Measurements from ENCODE around the gene GALT. TPM values are rescaled to one million over a fixed set of nuclear protein-coding genes. Genes with fewer than 3 reads are reported as not detected.

The GALT gene
- total RNA-seq, 1 donor from 2014 or later = 48.9 TPM

DNA sequence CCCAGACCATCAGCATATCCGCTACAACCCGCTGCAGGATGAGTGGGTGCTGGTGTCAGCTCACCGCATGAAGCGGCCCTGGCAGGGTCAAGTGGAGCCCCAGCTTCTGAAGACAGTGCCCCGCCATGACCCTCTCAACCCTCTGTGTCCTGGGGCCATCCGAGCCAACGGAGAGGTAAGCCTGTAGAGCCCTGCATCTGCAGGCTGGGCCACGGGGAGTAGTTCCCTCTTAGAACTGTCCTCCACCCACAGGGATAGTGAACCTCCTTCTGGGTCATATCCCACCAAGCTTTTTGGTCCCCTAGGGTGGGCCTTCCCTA is 569 bp downstream of the GALT start:
- DNase-seq (ENCODE audit: low spot score) (no peak), ATAC-seq (no peak)
- intact Hi-C loops (cut with DNase I) = no loop called here

GRCh38 chr9:34647651-34648050 is 1.2 kb downstream of the GALT start:
- no peak for DNase-seq (ENCODE audit: low spot score)
- no peak for ATAC-seq
- intact Hi-C loops (cut with DNase I) = no loop called here

GRCh38 chr9:34648673-34649072 is 2.2 kb downstream of the GALT start:
- DNase-seq (ENCODE audit: low spot score) (no peak), ATAC-seq (no peak)
- intact Hi-C loops (cut with DNase I) = no loop called here

GRCh38 chr9:34650816-34651215 is 4.3 kb downstream of the GALT start:
- intact Hi-C loops (cut with DNase I) = no loop called here
- ATAC-seq = no peak
- no peak for DNase-seq (ENCODE audit: low spot score)

DNA sequence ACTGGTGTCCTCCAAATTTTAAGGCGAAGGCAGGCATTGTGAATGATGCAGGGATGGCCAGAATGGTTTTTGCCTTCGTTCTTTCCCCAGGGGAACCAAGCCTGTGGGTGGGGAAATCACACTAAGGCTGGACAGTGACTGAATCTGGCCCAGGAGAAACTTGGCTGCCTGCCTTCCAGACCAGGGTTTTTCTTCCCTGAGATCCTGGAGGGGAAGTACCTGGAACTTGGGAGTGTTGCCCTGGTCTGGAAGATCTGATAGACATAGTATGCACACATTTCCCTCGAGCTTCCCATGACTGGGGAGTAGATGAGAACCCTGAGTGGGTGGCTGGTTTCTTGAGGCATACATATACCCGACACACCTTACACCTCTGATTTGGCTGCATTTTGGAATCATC is 4.8 kb downstream of the GALT start:
- intact Hi-C loops (cut with DNase I) = no loop called here
- DNase-seq (ENCODE audit: low spot score) (no peak), ATAC-seq (no peak)

GRCh38 chr9:34651876-34652601 is 5.6 kb downstream of the GALT start, which contains the start of gene IL11RA:
IL11RA (plus strand) TSS chr9:34652185; CDS start chr9:34655218, 3,033 bp downstream.
- intact Hi-C loops (cut with DNase I) = no loop called here
- peak; percentile 91 for DNase-seq (ENCODE audit: low spot score)
- peak; percentile 88 for ATAC-seq

DNA sequence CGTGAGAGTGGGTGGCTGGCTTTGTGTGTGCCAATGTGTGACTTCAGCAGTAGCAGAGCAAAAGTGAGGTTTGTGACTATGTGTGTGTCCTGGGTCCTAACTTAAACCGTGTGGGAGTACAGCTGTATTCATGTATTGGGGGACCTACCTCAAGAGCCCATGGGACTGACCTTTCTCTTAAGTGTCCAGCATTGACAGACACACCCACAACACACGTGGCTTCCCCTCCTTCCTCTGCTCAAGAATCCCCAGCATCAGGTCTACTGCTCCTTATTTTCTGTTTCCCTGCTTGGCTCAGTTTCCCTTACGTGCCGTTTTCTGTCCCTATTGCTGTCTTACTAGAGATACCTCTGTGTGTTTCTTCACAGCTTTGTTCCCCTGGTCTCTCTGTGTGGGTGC is 6.1 kb downstream of the GALT start:
- DNase-seq (ENCODE audit: low spot score) = no peak
- no peak for ATAC-seq
- intact Hi-C loops (cut with DNase I) = no loop called here

- intact Hi-C loops (cut with DNase I) = no loop called here
- ATAC-seq (peak; percentile 20), DNase-seq (ENCODE audit: low spot score) (no peak)
Measured at GRCh38 chr9:34653151-34654072, 6.9 kb downstream of the GALT start.

DNA sequence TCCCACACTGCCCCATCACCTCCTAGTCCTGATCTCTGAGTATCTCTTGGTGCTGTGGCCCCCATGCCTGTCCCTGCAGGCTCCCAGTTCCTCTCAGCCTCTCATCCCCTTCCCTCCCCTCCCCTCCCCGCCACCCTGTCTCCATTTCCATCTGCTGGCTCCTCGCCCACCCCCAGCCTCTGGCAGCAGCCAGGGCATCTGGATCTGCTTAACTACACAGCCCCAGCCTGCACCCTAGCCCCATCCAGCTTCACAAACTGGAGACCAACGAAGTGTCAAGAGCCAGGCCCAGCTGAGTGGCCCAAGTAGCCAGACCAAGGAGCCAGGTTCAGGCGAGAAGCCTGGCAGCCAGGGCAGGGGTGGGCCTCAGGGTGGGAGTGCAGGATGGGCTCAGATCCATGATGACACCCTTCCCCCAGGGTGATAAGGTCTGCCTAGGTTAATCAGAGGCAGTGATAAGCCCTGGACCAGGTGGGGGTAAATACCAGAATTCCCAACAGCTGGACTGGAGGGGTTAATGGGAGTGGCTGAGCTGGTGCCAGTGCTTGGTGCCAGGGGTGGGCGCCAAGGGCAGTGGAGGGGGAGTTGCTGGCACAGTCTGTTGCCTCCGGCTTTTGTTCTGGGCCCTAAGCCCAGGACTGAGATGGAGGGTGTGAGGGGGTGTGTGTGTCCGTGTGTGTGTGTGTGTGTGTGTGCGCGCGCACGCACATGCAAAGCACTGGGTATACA is 8.0 kb downstream of the GALT start:
- ATAC-seq = peak; percentile 72
- intact Hi-C loops (cut with DNase I) = no loop called here
- peak; percentile 88 for DNase-seq (ENCODE audit: low spot score)

GRCh38 chr9:34655394-34655793 is 8.9 kb downstream of the GALT start:
- intact Hi-C loops (cut with DNase I) = no loop called here
- DNase-seq (ENCODE audit: low spot score) = no peak
- no peak for ATAC-seq

GRCh38 chr9:34656992-34657391 is 10.5 kb downstream of the GALT start:
- no peak for ATAC-seq
- intact Hi-C loops (cut with DNase I) = no loop called here

GRCh38 chr9:34658461-34658860 is 12.0 kb downstream of the GALT start:
- intact Hi-C loops (cut with DNase I) = no loop called here
- DNase-seq (ENCODE audit: low spot score) (no peak), ATAC-seq (no peak)

More at GRCh38 chr9:34656992-34657391, 10.5 kb downstream of the GALT start:
- DNase-seq (ENCODE audit: low spot score) = no peak

GRCh38 chr9:34659592-34660253 is 13.2 kb downstream of the GALT start:
- intact Hi-C loops (cut with DNase I) = no loop called here
- DNase-seq (ENCODE audit: low spot score) = no peak
- no peak for ATAC-seq

DNA sequence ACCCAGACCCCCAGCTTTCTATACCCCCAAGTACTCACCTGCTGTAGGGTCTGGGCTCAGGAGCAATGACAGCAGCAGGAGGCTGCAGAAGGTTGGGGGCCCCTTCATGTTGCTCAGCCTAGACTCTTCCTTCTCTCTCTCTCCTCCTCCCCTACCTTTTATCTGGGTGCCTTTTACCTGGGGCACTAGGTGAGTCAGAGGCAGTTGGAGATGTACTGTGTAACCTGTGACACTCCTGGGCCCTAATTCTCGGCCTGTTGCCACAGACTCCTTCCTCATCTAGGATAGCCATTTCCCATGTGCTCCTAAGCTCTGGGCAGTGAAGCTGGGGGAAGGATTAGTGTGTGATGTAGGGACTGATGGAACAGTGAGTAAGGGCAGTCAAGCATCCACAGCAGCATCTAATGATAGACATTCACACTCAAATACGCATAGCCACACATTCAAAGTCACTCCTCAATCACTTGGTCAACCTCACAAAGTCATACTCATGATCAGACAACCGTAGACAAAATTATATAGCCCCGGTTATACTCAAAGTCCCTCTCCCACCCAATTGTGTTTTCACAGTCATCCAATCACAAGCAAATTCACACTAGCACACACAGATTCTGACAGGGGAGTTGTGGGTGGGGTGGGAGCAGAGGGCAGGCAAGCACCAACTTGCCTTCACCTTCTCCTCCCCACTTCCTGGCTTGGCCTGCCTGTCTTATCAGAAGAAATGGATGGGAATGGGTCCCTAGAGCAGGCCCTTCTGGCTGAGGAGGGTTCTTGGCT is 16.2 kb downstream of the GALT start, which contains the start of gene CCL27:
Gene CCL27 (minus strand): TSS at position 132 of the 777 bp plus-strand sequence. CDS start 24 bp downstream, at position 108.
- DNase-seq (ENCODE audit: low spot score) (no peak), ATAC-seq (no peak)
- intact Hi-C loops (cut with DNase I) = no loop called here

GRCh38 chr9:34663303-34663605 is 16.8 kb downstream of the GALT start:
- DNase-seq (ENCODE audit: low spot score) (no peak), ATAC-seq (no peak)
- intact Hi-C loops (cut with DNase I) = no loop called here

- ATAC-seq (peak; percentile 54), DNase-seq (ENCODE audit: low spot score) (peak; percentile 90)
- intact Hi-C loops (cut with DNase I) = no loop called here
Measured at GRCh38 chr9:34664281-34665066, 18.0 kb downstream of the GALT start.

DNA sequence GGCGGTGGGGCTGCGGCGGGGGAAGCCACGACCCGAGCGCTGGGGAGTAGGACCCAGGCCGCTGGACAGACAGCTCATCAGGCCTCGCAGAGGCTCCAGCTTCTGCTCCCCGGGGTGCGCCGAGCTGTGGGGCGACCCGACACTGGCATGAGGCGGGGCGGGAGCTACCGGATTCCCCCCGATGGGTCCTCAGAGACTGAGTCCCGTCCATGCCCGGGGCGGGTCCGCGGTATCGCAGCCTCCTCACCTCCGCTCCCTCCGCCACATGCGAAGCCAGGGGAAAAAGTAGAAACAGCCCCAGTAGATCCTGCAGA is 18.5 kb downstream of the GALT start:
- no peak for DNase-seq (ENCODE audit: low spot score)
- no peak for ATAC-seq
- intact Hi-C loops (cut with DNase I) = no loop called here
